ENCODE measurements around the gene PUS7. TPM values are rescaled to one million over a fixed set of nuclear protein-coding genes. Genes with fewer than 3 reads are reported as not detected.
A peak's percentile ranks its signal among the peaks of the same experiment; 100 is the strongest.

The PUS7 gene
- total RNA-seq, 1 donor: 22.4 TPM

DNA sequence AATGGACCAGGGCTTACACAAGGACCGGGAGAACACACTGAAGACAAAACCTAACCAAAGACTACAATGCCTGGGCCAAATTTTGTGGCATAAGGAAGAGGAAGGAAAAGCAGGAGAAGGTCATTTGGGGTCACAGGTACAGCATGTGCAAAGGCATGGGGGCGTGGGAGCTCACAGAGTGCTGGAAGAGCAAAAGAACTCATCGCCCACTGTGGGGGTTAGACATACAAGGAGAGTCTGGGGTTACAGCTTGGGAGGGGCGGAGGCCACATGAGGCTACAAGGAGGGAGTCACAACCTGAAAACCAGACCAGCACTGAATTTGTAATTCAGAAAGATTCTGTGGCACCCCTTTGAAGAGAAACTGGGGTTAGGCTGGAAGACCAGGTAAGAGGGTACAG is 9.7 kb downstream of the PUS7 start:
- H3K36me3 ChIP-seq (ENCODE audit: insufficient read depth, low read length): peaks cover 8% of the 10 kb centered on the region
- H3K4me1 ChIP-seq (ENCODE audit: insufficient read depth, low read length): no peaks in the 10 kb centered on the region
- no peaks in the 10 kb centered on the region for H3K27me3 ChIP-seq (ENCODE audit: insufficient read depth, low read length)
- H3K4me2 ChIP-seq (ENCODE audit: insufficient read depth, low read length): no peak overlapping the region
- no peak overlapping the region for H2AFZ ChIP-seq (ENCODE audit: low read length)
- H3K4me3 ChIP-seq (ENCODE audit: insufficient read depth, low read length): no peak overlapping the region
- no peaks in the 10 kb centered on the region for H4K20me1 ChIP-seq (ENCODE audit: insufficient read depth, low read length)
- no peak overlapping the region for H3K27ac ChIP-seq (ENCODE audit: low read depth, low read length)
- no peak for TF ChIP-seq CTCF (IDR thresholded peaks at IDR 0.05; ENCODE audit: extremely low read depth, low read depth, low read length)
- DNase-seq (ENCODE audit: insufficient read length, low spot score, missing footprints): no peak
- peaks cover 62% of the 10 kb centered on the region for H3K79me2 ChIP-seq (ENCODE audit: insufficient read depth, low read length)
- no peaks in the 10 kb centered on the region for H3K9me3 ChIP-seq (ENCODE audit: low read depth, low read length)

DNA sequence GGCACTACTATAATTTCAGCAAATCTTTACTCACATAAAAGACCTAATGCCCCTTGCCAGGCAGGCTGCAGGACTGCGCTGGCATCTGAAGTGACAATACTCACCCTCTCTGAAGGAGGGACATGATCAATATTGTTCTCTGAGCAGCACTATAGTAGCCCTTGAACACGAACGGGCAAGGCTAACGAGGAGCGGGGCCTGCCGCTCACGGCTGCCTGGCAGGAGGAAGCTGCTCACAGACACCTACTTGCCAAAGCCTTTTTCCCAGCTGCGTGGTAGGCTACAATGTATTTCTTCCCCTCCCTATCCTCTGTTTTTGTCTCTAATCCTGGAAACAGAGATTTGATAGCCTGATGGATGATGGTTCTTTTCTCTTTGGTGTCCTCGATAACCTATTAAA is 19.9 kb downstream of the PUS7 start:
- H4K20me1 ChIP-seq (ENCODE audit: insufficient read depth, low read length): no peaks in the 10 kb centered on the region
- H3K36me3 ChIP-seq (ENCODE audit: insufficient read depth, low read length): peaks cover 21% of the 10 kb centered on the region
- H3K4me1 ChIP-seq (ENCODE audit: insufficient read depth, low read length): peaks cover 6% of the 10 kb centered on the region
- H3K27ac ChIP-seq (ENCODE audit: low read depth, low read length): no peak overlapping the region
- TF ChIP-seq CTCF (IDR thresholded peaks at IDR 0.05; ENCODE audit: extremely low read depth, low read depth, low read length): no peak
- H2AFZ ChIP-seq (ENCODE audit: low read length): no peak overlapping the region
- H3K27me3 ChIP-seq (ENCODE audit: insufficient read depth, low read length): no peaks in the 10 kb centered on the region
- no peak for DNase-seq (ENCODE audit: insufficient read length, low spot score, missing footprints)
- H3K4me3 ChIP-seq (ENCODE audit: insufficient read depth, low read length): no peak overlapping the region
- no peak overlapping the region for H3K4me2 ChIP-seq (ENCODE audit: insufficient read depth, low read length)
- H3K79me2 ChIP-seq (ENCODE audit: insufficient read depth, low read length): no peaks in the 10 kb centered on the region
- H3K9me3 ChIP-seq (ENCODE audit: low read depth, low read length): no peaks in the 10 kb centered on the region

GRCh38 chr7:105497016-105497415 is 25.1 kb downstream of the PUS7 start:
- Histone ChIP-seq H3K4me1 (ENCODE audit: insufficient read depth, low read length) (peaks cover 29% of the 10 kb centered on the region), H3K79me2 (ENCODE audit: insufficient read depth, low read length) (no peaks in the 10 kb centered on the region), H3K4me2 (ENCODE audit: insufficient read depth, low read length) (peak overlapping the region; percentile 76), H2AFZ (ENCODE audit: low read length) (no peak overlapping the region), H3K27ac (ENCODE audit: low read depth, low read length) (peak overlapping the region; percentile 49), H3K27me3 (ENCODE audit: insufficient read depth, low read length) (no peaks in the 10 kb centered on the region), H3K4me3 (ENCODE audit: insufficient read depth, low read length) (peak overlapping the region; percentile 22), H3K9me3 (ENCODE audit: low read depth, low read length) (no peaks in the 10 kb centered on the region), H3K36me3 (ENCODE audit: insufficient read depth, low read length) (peaks cover 6% of the 10 kb centered on the region), H4K20me1 (ENCODE audit: insufficient read depth, low read length) (peaks cover 3% of the 10 kb centered on the region)
- DNase-seq (ENCODE audit: insufficient read length, low spot score, missing footprints): no peak
- no peak for TF ChIP-seq CTCF (IDR thresholded peaks at IDR 0.05; ENCODE audit: extremely low read depth, low read depth, low read length)

DNA sequence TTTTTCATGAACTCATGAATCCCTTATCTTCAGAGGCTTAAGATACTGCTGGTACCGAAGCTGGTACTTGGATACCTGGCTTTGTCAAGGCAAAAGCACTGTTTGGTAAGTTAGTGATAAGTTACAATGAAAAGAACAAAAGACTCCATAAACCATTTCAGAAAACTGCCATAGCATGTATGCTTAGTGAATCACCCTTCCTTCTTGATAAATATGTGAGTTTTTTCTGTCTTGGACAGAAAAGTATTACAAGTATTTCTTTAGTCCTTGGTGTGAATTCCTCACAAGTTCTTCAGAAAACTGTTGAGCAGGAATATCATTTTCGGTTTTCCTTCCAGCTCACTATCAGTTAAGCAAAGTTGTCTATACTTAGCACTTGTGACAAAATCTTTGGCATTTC is 25.6 kb downstream of the PUS7 start:
- peak overlapping the region; percentile 76 for H3K4me2 ChIP-seq (ENCODE audit: insufficient read depth, low read length)
- TF ChIP-seq CTCF (IDR thresholded peaks at IDR 0.05; ENCODE audit: extremely low read depth, low read depth, low read length): no peak
- DNase-seq (ENCODE audit: insufficient read length, low spot score, missing footprints): peak; percentile 54
- no peaks in the 10 kb centered on the region for H3K9me3 ChIP-seq (ENCODE audit: low read depth, low read length)
- H3K27ac ChIP-seq (ENCODE audit: low read depth, low read length): peak overlapping the region; percentile 49
- peaks cover 29% of the 10 kb centered on the region for H3K4me1 ChIP-seq (ENCODE audit: insufficient read depth, low read length)
- peak overlapping the region; percentile 22 for H3K4me3 ChIP-seq (ENCODE audit: insufficient read depth, low read length)
- H3K27me3 ChIP-seq (ENCODE audit: insufficient read depth, low read length): no peaks in the 10 kb centered on the region
- H4K20me1 ChIP-seq (ENCODE audit: insufficient read depth, low read length): peaks cover 3% of the 10 kb centered on the region
- H3K79me2 ChIP-seq (ENCODE audit: insufficient read depth, low read length): no peaks in the 10 kb centered on the region
- H2AFZ ChIP-seq (ENCODE audit: low read length): no peak overlapping the region
- peaks cover 4% of the 10 kb centered on the region for H3K36me3 ChIP-seq (ENCODE audit: insufficient read depth, low read length)
